Measurements from ENCODE around the gene DHRS1. TPM values are rescaled to one million over a fixed set of nuclear protein-coding genes. Genes with fewer than 3 reads are reported as not detected.

DHRS1 gene
- total and polyA plus RNA-seq, 9 of the 15 experiments (the other 6 are each of a cell fraction or from before 2014, with no cell fraction given), result 7.3 to 33.6 (median 13.3) TPM

DNA sequence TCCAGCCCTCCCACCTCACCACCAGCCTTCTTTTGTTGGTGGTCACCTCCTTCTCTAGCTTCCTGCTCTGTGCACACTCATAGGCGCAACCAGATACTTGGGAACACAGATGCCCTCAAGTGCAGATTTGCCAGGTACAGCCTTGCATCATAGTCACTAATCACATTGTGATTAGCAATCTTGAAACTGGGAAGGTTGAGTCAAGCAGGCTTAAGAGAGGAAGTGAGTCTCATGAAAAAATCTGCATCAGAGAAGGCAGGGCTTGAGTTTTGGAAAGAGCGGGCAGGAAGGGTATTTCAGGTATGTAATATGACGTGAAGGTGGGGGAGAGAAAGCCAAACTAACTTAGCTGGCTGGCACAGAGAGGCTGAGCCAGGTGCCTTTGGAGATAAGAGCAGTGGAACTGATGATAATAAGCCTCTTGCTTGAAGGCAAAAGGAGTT, 25.5 kb downstream of the DHRS1 start (continued):
- TF ChIP-seq, protein P1, sequence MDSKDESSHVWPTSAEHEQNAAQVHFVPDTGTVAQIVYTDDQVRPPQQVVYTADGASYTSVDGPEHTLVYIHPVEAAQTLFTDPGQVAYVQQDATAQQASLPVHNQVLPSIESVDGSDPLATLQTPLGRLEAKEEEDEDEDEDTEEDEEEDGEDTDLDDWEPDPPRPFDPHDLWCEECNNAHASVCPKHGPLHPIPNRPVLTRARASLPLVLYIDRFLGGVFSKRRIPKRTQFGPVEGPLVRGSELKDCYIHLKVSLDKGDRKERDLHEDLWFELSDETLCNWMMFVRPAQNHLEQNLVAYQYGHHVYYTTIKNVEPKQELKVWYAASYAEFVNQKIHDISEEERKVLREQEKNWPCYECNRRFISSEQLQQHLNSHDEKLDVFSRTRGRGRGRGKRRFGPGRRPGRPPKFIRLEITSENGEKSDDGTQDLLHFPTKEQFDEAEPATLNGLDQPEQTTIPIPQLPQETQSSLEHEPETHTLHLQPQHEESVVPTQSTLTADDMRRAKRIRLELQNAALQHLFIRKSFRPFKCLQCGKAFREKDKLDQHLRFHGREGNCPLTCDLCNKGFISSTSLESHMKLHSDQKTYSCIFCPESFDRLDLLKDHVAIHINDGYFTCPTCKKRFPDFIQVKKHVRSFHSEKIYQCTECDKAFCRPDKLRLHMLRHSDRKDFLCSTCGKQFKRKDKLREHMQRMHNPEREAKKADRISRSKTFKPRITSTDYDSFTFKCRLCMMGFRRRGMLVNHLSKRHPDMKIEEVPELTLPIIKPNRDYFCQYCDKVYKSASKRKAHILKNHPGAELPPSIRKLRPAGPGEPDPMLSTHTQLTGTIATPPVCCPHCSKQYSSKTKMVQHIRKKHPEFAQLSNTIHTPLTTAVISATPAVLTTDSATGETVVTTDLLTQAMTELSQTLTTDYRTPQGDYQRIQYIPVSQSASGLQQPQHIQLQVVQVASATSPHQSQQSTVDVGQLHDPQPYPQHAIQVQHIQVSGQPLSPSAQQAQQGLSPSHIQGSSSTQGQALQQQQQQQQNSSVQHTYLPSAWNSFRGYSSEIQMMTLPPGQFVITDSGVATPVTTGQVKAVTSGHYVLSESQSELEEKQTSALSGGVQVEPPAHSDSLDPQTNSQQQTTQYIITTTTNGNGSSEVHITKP (IDR thresholded peaks at IDR 0.05; ENCODE audit: partially characterized antibody), result no peak
- TF ChIP-seq, protein P2, sequence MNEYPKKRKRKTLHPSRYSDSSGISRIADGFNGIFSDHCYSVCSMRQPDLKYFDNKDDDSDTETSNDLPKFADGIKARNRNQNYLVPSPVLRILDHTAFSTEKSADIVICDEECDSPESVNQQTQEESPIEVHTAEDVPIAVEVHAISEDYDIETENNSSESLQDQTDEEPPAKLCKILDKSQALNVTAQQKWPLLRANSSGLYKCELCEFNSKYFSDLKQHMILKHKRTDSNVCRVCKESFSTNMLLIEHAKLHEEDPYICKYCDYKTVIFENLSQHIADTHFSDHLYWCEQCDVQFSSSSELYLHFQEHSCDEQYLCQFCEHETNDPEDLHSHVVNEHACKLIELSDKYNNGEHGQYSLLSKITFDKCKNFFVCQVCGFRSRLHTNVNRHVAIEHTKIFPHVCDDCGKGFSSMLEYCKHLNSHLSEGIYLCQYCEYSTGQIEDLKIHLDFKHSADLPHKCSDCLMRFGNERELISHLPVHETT (CRISPR knock-in tag; conservative IDR thresholded peaks at IDR 0.05 in 1 of 2, IDR thresholded peaks at IDR 0.05 in 1 of 2), result no peak
- TF ChIP-seq WHSC1 (IDR thresholded peaks at IDR 0.05; ENCODE audit: low read length) (no peak), SMARCA5 (IDR thresholded peaks at IDR 0.05) (no peak), MEF2A (IDR thresholded peaks at IDR 0.05; ENCODE audit: control insufficient read depth, low read depth, low read length) (peak; percentile 48; the same call in 1 of the 2 replicates), ZNF445 (CRISPR knock-in tag; IDR thresholded peaks at IDR 0.05; ENCODE audit: low read depth) (no peak), CXXC5 (CRISPR knock-in tag; IDR thresholded peaks at IDR 0.05) (no peak), HNRNPL (IDR thresholded peaks at IDR 0.05; ENCODE audit: low read depth, low read length) (no peak), NCOA4 (IDR thresholded peaks at IDR 0.05; ENCODE audit: partially characterized antibody) (no peak), MTA2 (IDR thresholded peaks at IDR 0.05; ENCODE audit: low read depth) (peak; percentile 67), FOXA1 (IDR thresholded peaks at IDR 0.05; ENCODE audit: borderline replicate concordance) (no peak)
- TF ChIP-seq, protein P3, sequence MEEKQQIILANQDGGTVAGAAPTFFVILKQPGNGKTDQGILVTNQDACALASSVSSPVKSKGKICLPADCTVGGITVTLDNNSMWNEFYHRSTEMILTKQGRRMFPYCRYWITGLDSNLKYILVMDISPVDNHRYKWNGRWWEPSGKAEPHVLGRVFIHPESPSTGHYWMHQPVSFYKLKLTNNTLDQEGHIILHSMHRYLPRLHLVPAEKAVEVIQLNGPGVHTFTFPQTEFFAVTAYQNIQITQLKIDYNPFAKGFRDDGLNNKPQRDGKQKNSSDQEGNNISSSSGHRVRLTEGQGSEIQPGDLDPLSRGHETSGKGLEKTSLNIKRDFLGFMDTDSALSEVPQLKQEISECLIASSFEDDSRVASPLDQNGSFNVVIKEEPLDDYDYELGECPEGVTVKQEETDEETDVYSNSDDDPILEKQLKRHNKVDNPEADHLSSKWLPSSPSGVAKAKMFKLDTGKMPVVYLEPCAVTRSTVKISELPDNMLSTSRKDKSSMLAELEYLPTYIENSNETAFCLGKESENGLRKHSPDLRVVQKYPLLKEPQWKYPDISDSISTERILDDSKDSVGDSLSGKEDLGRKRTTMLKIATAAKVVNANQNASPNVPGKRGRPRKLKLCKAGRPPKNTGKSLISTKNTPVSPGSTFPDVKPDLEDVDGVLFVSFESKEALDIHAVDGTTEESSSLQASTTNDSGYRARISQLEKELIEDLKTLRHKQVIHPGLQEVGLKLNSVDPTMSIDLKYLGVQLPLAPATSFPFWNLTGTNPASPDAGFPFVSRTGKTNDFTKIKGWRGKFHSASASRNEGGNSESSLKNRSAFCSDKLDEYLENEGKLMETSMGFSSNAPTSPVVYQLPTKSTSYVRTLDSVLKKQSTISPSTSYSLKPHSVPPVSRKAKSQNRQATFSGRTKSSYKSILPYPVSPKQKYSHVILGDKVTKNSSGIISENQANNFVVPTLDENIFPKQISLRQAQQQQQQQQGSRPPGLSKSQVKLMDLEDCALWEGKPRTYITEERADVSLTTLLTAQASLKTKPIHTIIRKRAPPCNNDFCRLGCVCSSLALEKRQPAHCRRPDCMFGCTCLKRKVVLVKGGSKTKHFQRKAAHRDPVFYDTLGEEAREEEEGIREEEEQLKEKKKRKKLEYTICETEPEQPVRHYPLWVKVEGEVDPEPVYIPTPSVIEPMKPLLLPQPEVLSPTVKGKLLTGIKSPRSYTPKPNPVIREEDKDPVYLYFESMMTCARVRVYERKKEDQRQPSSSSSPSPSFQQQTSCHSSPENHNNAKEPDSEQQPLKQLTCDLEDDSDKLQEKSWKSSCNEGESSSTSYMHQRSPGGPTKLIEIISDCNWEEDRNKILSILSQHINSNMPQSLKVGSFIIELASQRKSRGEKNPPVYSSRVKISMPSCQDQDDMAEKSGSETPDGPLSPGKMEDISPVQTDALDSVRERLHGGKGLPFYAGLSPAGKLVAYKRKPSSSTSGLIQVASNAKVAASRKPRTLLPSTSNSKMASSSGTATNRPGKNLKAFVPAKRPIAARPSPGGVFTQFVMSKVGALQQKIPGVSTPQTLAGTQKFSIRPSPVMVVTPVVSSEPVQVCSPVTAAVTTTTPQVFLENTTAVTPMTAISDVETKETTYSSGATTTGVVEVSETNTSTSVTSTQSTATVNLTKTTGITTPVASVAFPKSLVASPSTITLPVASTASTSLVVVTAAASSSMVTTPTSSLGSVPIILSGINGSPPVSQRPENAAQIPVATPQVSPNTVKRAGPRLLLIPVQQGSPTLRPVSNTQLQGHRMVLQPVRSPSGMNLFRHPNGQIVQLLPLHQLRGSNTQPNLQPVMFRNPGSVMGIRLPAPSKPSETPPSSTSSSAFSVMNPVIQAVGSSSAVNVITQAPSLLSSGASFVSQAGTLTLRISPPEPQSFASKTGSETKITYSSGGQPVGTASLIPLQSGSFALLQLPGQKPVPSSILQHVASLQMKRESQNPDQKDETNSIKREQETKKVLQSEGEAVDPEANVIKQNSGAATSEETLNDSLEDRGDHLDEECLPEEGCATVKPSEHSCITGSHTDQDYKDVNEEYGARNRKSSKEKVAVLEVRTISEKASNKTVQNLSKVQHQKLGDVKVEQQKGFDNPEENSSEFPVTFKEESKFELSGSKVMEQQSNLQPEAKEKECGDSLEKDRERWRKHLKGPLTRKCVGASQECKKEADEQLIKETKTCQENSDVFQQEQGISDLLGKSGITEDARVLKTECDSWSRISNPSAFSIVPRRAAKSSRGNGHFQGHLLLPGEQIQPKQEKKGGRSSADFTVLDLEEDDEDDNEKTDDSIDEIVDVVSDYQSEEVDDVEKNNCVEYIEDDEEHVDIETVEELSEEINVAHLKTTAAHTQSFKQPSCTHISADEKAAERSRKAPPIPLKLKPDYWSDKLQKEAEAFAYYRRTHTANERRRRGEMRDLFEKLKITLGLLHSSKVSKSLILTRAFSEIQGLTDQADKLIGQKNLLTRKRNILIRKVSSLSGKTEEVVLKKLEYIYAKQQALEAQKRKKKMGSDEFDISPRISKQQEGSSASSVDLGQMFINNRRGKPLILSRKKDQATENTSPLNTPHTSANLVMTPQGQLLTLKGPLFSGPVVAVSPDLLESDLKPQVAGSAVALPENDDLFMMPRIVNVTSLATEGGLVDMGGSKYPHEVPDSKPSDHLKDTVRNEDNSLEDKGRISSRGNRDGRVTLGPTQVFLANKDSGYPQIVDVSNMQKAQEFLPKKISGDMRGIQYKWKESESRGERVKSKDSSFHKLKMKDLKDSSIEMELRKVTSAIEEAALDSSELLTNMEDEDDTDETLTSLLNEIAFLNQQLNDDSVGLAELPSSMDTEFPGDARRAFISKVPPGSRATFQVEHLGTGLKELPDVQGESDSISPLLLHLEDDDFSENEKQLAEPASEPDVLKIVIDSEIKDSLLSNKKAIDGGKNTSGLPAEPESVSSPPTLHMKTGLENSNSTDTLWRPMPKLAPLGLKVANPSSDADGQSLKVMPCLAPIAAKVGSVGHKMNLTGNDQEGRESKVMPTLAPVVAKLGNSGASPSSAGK (IDR thresholded peaks at IDR 0.05), result no peak

All from K562 (cell line).